ENCODE data around the gene ETNPPL.

DNA sequence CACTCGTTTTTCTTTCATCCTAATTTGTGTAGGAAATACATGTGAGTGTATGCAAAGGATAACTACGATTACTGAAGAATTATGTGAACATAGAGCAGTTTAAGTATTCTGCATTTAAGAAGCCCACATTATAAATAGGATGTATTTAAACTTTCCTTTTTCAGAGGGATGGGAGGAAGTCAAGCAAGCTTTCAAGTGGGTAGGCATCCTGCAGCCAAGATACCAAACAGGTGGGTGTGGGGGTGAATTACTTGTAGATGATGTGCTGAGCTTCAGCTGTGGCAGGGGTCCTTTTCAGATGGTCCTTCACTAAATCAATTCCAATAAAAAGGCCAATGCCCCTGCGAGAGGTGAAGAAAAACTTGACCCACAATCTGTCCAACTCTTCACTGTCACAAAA is 16.3 kb downstream of the ETNPPL start:
- TF ChIP-seq CTCF (conservative IDR thresholded peaks at IDR 0.05; ENCODE audit: low read depth, low read length) (no peak), EZH2 (IDR thresholded peaks at IDR 0.05; ENCODE audit: low read length, unreplicated experiment) (no peak), EZH2phosphoT487 (IDR thresholded peaks at IDR 0.05; ENCODE audit: borderline replicate concordance, low read length) (no peak)
